ENCODE data around the gene KCNQ1. TPM values are rescaled to one million over a fixed set of nuclear protein-coding genes. Genes with fewer than 3 reads are reported as not detected.

KCNQ1 gene
- 10 to 100 TPM in 1 of 2 experiments, 1 to 10 TPM in 1; 9.1 to 10.9 TPM for total RNA-seq

DNA sequence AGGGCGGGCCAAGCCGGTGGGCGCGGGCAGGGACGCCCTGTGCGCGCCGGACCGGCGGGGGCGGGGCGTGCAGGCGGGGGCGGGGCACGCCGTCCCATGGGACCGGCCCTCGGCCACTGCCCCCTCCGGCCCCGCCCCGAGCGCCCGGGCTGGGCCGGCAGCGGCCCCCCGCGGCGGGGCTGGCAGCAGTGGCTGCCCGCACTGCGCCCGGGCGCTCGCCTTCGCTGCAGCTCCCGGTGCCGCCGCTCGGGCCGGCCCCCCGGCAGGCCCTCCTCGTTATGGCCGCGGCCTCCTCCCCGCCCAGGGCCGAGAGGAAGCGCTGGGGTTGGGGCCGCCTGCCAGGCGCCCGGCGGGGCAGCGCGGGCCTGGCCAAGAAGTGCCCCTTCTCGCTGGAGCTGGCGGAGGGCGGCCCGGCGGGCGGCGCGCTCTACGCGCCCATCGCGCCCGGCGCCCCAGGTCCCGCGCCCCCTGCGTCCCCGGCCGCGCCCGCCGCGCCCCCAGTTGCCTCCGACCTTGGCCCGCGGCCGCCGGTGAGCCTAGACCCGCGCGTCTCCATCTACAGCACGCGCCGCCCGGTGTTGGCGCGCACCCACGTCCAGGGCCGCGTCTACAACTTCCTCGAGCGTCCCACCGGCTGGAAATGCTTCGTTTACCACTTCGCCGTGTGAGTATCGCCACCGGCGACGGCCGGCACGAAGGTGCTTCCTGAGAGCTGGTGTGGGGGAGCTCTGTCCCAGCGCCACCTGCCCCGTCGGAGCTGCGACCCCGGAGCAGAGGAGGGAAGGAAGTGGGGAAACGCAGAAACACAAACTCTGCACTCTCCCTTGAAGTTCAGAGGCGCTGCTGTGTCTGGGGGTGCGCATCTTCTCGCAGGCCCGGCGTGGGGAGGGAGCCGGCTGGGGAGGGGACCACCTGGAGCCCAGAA is at the start of gene KCNQ1:
KCNQ1 (plus strand) TSS at position 188 of the 925 bp plus-strand sequence; CDS start at position 279, 91 bp downstream.
- H3K9me3 Mint-ChIP-seq (ENCODE audit: low read depth): no peaks in the 10 kb centered on the region
- H3K27ac Mint-ChIP-seq: peak within 1 kb of the TSS; percentile 71
- H3K4me3 Mint-ChIP-seq: peak within 1 kb of the TSS; percentile 86
- H3K36me3 Mint-ChIP-seq (ENCODE audit: low read depth): no peaks in the 10 kb centered on the region
- CTCF ChIA-PET: interaction anchor here (0.6 to 1.5 kb wide), 4 partner anchors 25 to 87 kb away, joined by 3 to 7 read pairs (median 4); no protein-coding TSS in a partner anchor
- H3K27me3 Mint-ChIP-seq: no peaks in the 10 kb centered on the region
- peaks cover 38% of the 10 kb centered on the region for H3K4me1 Mint-ChIP-seq
- ATAC-seq (peak; percentile 63), DNase-seq (peak; percentile 63)
- POLR2A ChIA-PET: interaction anchor here (1.5 kb wide), 1 partner anchor 67 kb away, joined by 5 read pairs; the partner anchor contains the start of gene CD81
- intact Hi-C loops (cut with DNase I, micrococcal nuclease): loop anchor here (1.0 to 5.0 kb wide), 10 partner anchors 36 to 547 kb away; partner anchors contain the start of genes CDKN1C (in 2 of the 2), CD81 (in 1 of the 2), NAP1L4 (in 1 of the 2) and TSSC4 (in 1 of the 2)

DNA sequence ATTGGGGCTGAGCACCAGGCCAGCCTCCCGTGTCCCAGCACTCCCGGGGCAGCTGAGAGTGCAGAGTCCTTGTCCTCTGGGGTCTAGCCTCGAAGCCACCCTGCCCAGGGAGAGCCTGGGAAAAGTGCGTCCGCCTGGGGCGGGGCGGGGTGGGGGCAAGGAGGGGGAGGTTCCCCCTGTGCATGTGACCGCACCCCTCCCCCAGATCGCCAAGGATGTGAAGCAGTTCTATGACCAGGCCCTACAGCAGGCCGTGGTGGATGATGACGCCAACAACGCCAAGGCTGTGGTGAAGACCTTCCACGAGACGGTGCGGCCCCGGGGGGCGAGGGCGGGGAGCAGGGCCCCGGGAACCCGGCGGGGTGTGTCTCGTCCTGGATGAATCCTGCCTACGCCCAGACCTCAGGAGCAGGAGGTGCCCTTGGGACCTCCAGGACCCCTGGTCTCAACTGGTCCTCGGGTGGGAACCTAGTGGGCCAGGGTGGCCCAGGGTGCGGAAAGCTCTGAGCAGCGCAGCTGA is 49.5 kb upstream of the KCNQ1 start:
- peaks cover 3% of the 10 kb centered on the region for H3K4me1 Mint-ChIP-seq
- ATAC-seq (no peak), DNase-seq (no peak)
- no peaks in the 10 kb centered on the region for H3K36me3 Mint-ChIP-seq (ENCODE audit: low read depth)
- ChIA-PET POLR2A (no interaction called here), CTCF (no interaction called here)
- no peaks in the 10 kb centered on the region for H3K27me3 Mint-ChIP-seq
- no peak overlapping the region for H3K4me3 Mint-ChIP-seq
- intact Hi-C loops (cut with DNase I, micrococcal nuclease): loop anchor here in 1 of 2 experiments (5.0 kb wide), 1 partner anchor 1008 kb away; the partner anchor contains the start of gene BRSK2
- H3K27ac Mint-ChIP-seq: no peak overlapping the region
- H3K9me3 Mint-ChIP-seq (ENCODE audit: low read depth): no peaks in the 10 kb centered on the region

DNA sequence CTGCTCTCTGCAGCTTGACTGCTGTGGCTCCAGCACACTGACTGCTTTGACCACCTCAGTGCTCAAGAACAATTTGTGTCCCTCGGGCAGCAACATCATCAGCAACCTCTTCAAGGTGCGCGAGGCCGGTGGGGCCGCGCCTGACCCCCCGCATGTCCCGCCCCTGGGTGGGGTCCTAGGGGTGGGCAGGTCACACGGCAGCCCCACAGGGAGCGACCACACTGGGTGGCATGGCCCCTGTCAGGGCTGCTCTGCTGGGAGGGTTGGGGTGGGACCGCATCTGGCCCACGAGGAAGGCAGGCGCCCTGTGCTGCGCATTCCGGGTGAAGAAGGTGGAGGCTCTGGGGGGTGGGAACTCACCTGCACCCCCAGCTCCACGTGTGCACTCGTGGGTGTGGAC is 49.0 kb upstream of the KCNQ1 start:
- no peak overlapping the region for H3K27ac Mint-ChIP-seq
- DNase-seq: no peak
- CTCF ChIA-PET: no interaction called here
- H3K36me3 Mint-ChIP-seq (ENCODE audit: low read depth): no peaks in the 10 kb centered on the region
- no peaks in the 10 kb centered on the region for H3K27me3 Mint-ChIP-seq
- POLR2A ChIA-PET: no interaction called here
- no peaks in the 10 kb centered on the region for H3K9me3 Mint-ChIP-seq (ENCODE audit: low read depth)
- peaks cover 3% of the 10 kb centered on the region for H3K4me1 Mint-ChIP-seq
- H3K4me3 Mint-ChIP-seq: no peak overlapping the region
- intact Hi-C loops (cut with DNase I, micrococcal nuclease): loop anchor here in 1 of 2 experiments (5.0 kb wide), 1 partner anchor 1009 kb away; the partner anchor contains the start of gene BRSK2
- ATAC-seq: no peak

GRCh38 chr11:2396471-2396870 is 48.3 kb upstream of the KCNQ1 start:
- Mint-ChIP-seq H3K4me3 (no peak overlapping the region), H3K4me1 (peaks cover 5% of the 10 kb centered on the region), H3K9me3 (ENCODE audit: low read depth) (no peaks in the 10 kb centered on the region), H3K36me3 (ENCODE audit: low read depth) (peaks cover 2% of the 10 kb centered on the region), H3K27me3 (no peaks in the 10 kb centered on the region), H3K27ac (no peak overlapping the region)
- POLR2A ChIA-PET: no interaction called here
- CTCF ChIA-PET: no interaction called here
- intact Hi-C loops (cut with DNase I, micrococcal nuclease): loop anchor here in 1 of 2 experiments (5.0 kb wide), 1 partner anchor 1009 kb away; the partner anchor contains the start of gene BRSK2
- ATAC-seq (no peak), DNase-seq (no peak)

DNA sequence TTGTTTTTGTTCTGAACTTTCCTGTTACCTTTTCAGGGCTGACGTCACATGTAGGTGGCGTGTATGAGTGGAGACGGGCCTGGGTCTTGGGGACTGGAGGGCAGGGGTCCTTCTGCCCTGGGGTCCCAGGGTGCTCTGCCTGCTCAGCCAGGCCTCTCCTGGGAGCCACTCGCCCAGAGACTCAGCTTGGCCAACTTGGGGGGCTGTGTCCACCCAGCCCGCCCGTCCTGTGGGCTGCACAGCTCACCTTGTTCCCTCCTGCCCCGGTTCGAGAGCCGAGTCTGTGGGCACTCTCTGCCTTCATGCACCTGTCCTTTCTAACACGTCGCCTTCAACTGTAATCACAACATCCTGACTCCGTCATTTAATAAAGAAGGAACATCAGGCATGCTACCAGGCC is 47.8 kb upstream of the KCNQ1 start:
- CTCF ChIA-PET: no interaction called here
- DNase-seq (no peak), ATAC-seq (no peak)
- intact Hi-C loops (cut with DNase I, micrococcal nuclease): loop anchor here in 1 of 2 experiments (5.0 kb wide), 1 partner anchor 1010 kb away; the partner anchor contains the start of gene BRSK2
- Mint-ChIP-seq H3K9me3 (ENCODE audit: low read depth) (no peaks in the 10 kb centered on the region), H3K4me1 (peaks cover 10% of the 10 kb centered on the region), H3K36me3 (ENCODE audit: low read depth) (peaks cover 3% of the 10 kb centered on the region), H3K27ac (no peak overlapping the region), H3K27me3 (no peaks in the 10 kb centered on the region), H3K4me3 (no peak overlapping the region)
- POLR2A ChIA-PET: no interaction called here

- no peaks in the 10 kb centered on the region for H3K27me3 Mint-ChIP-seq
- ChIA-PET POLR2A (no interaction called here), CTCF (interaction anchor here (1.0 kb wide), 1 partner anchor 21 kb away, joined by 3 read pairs; no protein-coding TSS in a partner anchor)
- peaks cover 16% of the 10 kb centered on the region for H3K4me1 Mint-ChIP-seq
- DNase-seq (no peak), ATAC-seq (no peak)
- H3K9me3 Mint-ChIP-seq (ENCODE audit: low read depth): no peaks in the 10 kb centered on the region
- peak overlapping the region; percentile 84 for H3K27ac Mint-ChIP-seq
- H3K4me3 Mint-ChIP-seq: peak overlapping the region; percentile 87
- peaks cover 9% of the 10 kb centered on the region for H3K36me3 Mint-ChIP-seq (ENCODE audit: low read depth)
- intact Hi-C loops (cut with DNase I, micrococcal nuclease): loop anchor here in 1 of 2 experiments (5.0 kb wide), 1 partner anchor 1012 kb away; the partner anchor contains the start of gene BRSK2
Measured at GRCh38 chr11:2398664-2399355, 46.0 kb upstream of the KCNQ1 start.

GRCh38 chr11:2399488-2400068 is 45.2 kb upstream of the KCNQ1 start:
- POLR2A ChIA-PET: interaction anchor here (1.3 kb wide), 1 partner anchor 13 kb away, joined by 3 read pairs; no protein-coding TSS in a partner anchor
- peak overlapping the region; percentile 84 for H3K27ac Mint-ChIP-seq
- H3K27me3 Mint-ChIP-seq: no peaks in the 10 kb centered on the region
- intact Hi-C loops (cut with DNase I, micrococcal nuclease): loop anchor here (1.0 to 5.0 kb wide), 18 partner anchors 20 to 1023 kb away; partner anchors contain the start of genes BRSK2 (in 1 of the 2), C11orf21 (in 1 of the 2), CARS1 (in 1 of the 2) and CD81 (in 1 of the 2)
- H3K4me1 Mint-ChIP-seq: peaks cover 16% of the 10 kb centered on the region
- ATAC-seq: peak; percentile 0
- DNase-seq: peak; percentile 48
- CTCF ChIA-PET: interaction anchor here (1.2 to 3.1 kb wide), 5 partner anchors 12 to 132 kb away, joined by 3 to 14 read pairs (median 4); no protein-coding TSS in a partner anchor
- peak overlapping the region; percentile 87 for H3K4me3 Mint-ChIP-seq
- peaks cover 9% of the 10 kb centered on the region for H3K36me3 Mint-ChIP-seq (ENCODE audit: low read depth)
- H3K9me3 Mint-ChIP-seq (ENCODE audit: low read depth): no peaks in the 10 kb centered on the region

GRCh38 chr11:2400069-2400761 is 44.6 kb upstream of the KCNQ1 start, which contains the start of gene TSSC4:
Gene TSSC4 (plus strand): TSS chr11:2400750. CDS start chr11:2402634, 1,884 bp downstream.
- peak within 1 kb of the TSS; percentile 84 for H3K27ac Mint-ChIP-seq
- H3K4me1 Mint-ChIP-seq: peaks cover 16% of the 10 kb centered on the region
- POLR2A ChIA-PET: interaction anchor here (0.7 to 1.3 kb wide), 4 partner anchors 13 to 589 kb away, joined by 3 to 6 read pairs (median 4); partner anchors contain the start of gene CD81
- intact Hi-C loops (cut with DNase I, micrococcal nuclease): loop anchor here (1.0 to 5.0 kb wide), 17 partner anchors 19 to 1022 kb away; partner anchors contain the start of genes C11orf21 (in 1 of the 2), CARS1 (in 1 of the 2), CD81 (in 1 of the 2) and CDKN1C (in 1 of the 2)
- peaks cover 9% of the 10 kb centered on the region for H3K36me3 Mint-ChIP-seq (ENCODE audit: low read depth)
- peak within 1 kb of the TSS; percentile 87 for H3K4me3 Mint-ChIP-seq
- peak; percentile 100 for DNase-seq
- H3K27me3 Mint-ChIP-seq: no peaks in the 10 kb centered on the region
- CTCF ChIA-PET: interaction anchor here (0.6 to 3.1 kb wide), 11 partner anchors 9 to 590 kb away, joined by 3 to 14 read pairs (median 3); partner anchors contain the start of gene INS
- H3K9me3 Mint-ChIP-seq (ENCODE audit: low read depth): no peaks in the 10 kb centered on the region
- ATAC-seq: peak; percentile 91

- H3K36me3 Mint-ChIP-seq (ENCODE audit: low read depth): peaks cover 9% of the 10 kb centered on the region
- CTCF ChIA-PET: interaction anchor here (0.6 to 3.1 kb wide), 12 partner anchors 8 to 589 kb away, joined by 3 to 14 read pairs (median 3); partner anchors contain the start of gene INS
- peaks cover 16% of the 10 kb centered on the region for H3K4me1 Mint-ChIP-seq
Measured at GRCh38 chr11:2400762-2401435, 43.9 kb upstream of the KCNQ1 start.

More at GRCh38 chr11:2400762-2401435, 43.9 kb upstream of the KCNQ1 start:
- POLR2A ChIA-PET: interaction anchor here (0.7 to 1.3 kb wide), 4 partner anchors 18 to 588 kb away, joined by 4 to 6 read pairs (median 5); partner anchors contain the start of gene CD81
- no peaks in the 10 kb centered on the region for H3K9me3 Mint-ChIP-seq (ENCODE audit: low read depth)
- intact Hi-C loops (cut with DNase I, micrococcal nuclease): loop anchor here (1.0 to 5.0 kb wide), 17 partner anchors 18 to 1021 kb away; partner anchors contain the start of genes C11orf21 (in 1 of the 2), CARS1 (in 1 of the 2), CD81 (in 1 of the 2) and CDKN1C (in 1 of the 2)
- no peaks in the 10 kb centered on the region for H3K27me3 Mint-ChIP-seq
- H3K4me3 Mint-ChIP-seq: peak overlapping the region; percentile 87
- DNase-seq (no peak), ATAC-seq (no peak)
- H3K27ac Mint-ChIP-seq: peak overlapping the region; percentile 73
